HCT116 (cell line): ENCODE data around the gene CUBN. TPM values are rescaled to one million over a fixed set of nuclear protein-coding genes. Genes with fewer than 3 reads are reported as not detected.

Experiments
- ATAC-seq: fragments of 200-7000 bp; cut with Tn5 transposase; 2 replicates; pipeline ENCODE4 v1.9.1; 2020; ENCODE audit warnings: mild to moderate bottlenecking, moderate library complexity
- BruUV-seq: library from RNA; stranded (reverse); fragments of 400-500 nt; replicated peaks from 2 replicates; lab custom pipeline; 2021; lab: Mats Ljungman, UMichigan
- CTCF ChIA-PET: fragments of 300-600 bp; sonication (Branson Sonifier 250); formaldehyde crosslinking; loops from one replicate; lab custom pipeline; 2021; ENCODE audit warnings: antibody characterized with exemption; lab: Charles Lee
- POLR2A ChIA-PET: fragments of 300-600, 350-600 bp; sonication (Branson Sonifier 250); formaldehyde crosslinking; loops from one replicate; lab custom pipeline; 2021; ENCODE audit warnings: antibody characterized with exemption; lab: Charles Lee
- RAD21 ChIA-PET, 2 experiments: fragments of 300-600 bp; sonication (Branson Sonifier 250); formaldehyde crosslinking; loops; one replicate each; lab custom pipeline; 2023; ENCODE audit warnings: low total read pairs in 2 of 2; ENCODE audit not compliant: uncharacterized antibody in 2 of 2, unreplicated experiment in 2 of 2, low non-redundant PET in 1 of 2; lab: Charles Lee
- DNase-seq: peaks from one replicate; pipeline ENCODE4 v3.0.0-alpha.2; 2010; ENCODE audit warnings: low read depth, low spot score
- H2AFZ ChIP-seq: fragments of 200-600 bp; shearing (Covaris generic), sonication (generic); 2 replicates; pipeline ENCODE4 v1.6.1; 2017; ENCODE audit warnings: low read depth, mixed run types, mixed read lengths, antibody characterized with exemption, low read length; ENCODE audit not compliant: poor library complexity, severe bottlenecking
- H3K27ac ChIP-seq: 2 replicates; pipeline ENCODE4 v1.5.1; 2012; ENCODE audit warnings: low read depth, low read length
- H3K27me3 ChIP-seq: fragments of 200-600 bp; sonication (generic); 2 replicates; pipeline ENCODE4 v1.6.1; 2016; ENCODE audit warnings: mixed run types, low read length, mixed read lengths; ENCODE audit not compliant: insufficient read depth
- H3K36me3 ChIP-seq, 2 experiments: fragments of 200-500 bp in 1 of 2; fragments of 200-600 bp in 1 of 2; sonication (Bioruptor generic) in 1 of 2; sonication (generic) in 1 of 2; 2 replicates each; pipeline versions ENCODE4 v1.5.1 to v1.6.1; 2014 to 2016; ENCODE audit warnings: low read length in 2 of 2, inconsistent platforms in 1 of 2, mixed read lengths in 1 of 2, mixed run types in 1 of 2; ENCODE audit not compliant: insufficient read depth in 2 of 2, control insufficient read depth in 1 of 2
- H3K4me1 ChIP-seq, 2 experiments: fragments of 200-600 bp in 1 of 2; sonication (generic) in 1 of 2; 2 replicates each; pipeline versions ENCODE4 v1.5.1 to v1.6.1; 2012 to 2017; ENCODE audit warnings: low read length in 2 of 2, inconsistent platforms in 1 of 2, mild to moderate bottlenecking in 1 of 2, mixed read lengths in 1 of 2, mixed run types in 1 of 2, moderate library complexity in 1 of 2; ENCODE audit not compliant: insufficient read depth in 2 of 2, control insufficient read depth in 1 of 2
- H3K4me2 ChIP-seq: fragments of 200-600 bp; sonication (generic); 2 replicates; pipeline ENCODE4 v1.6.1; 2017; ENCODE audit warnings: mixed run types, low read length, mixed read lengths
- H3K4me3 ChIP-seq, 2 experiments: fragments of 200-600 bp in 1 of 2; sonication (generic) in 1 of 2; replicated peaks in 1 of 2; 2 replicates each; pipeline ENCODE4 v1.5.1; 2011 to 2016; ENCODE audit warnings: low read length in 2 of 2, control low read depth in 1 of 2, low read depth in 1 of 2, mild to moderate bottlenecking in 1 of 2, mixed read lengths in 1 of 2, mixed run types in 1 of 2
- H3K79me2 ChIP-seq: fragments of 200-600 bp; sonication (generic); 2 replicates; pipeline ENCODE4 v1.6.1; 2017; ENCODE audit warnings: mild to moderate bottlenecking, mixed run types, low read length, moderate library complexity, mixed read lengths; ENCODE audit not compliant: insufficient read depth
- H3K9ac ChIP-seq: fragments of 200-600 bp; sonication (generic); 2 replicates; pipeline ENCODE4 v1.6.1; 2016; ENCODE audit warnings: low read length, mixed read lengths
- H3K9me2 ChIP-seq: fragments of 200-600 bp; sonication (generic), shearing (Covaris generic); 2 replicates; pipeline ENCODE4 v1.6.1; 2017; ENCODE audit warnings: mixed run types, mild to moderate bottlenecking, moderate library complexity; ENCODE audit not compliant: insufficient read depth
- H3K9me3 ChIP-seq, 2 experiments: fragments of 200-500 bp in 1 of 2; fragments of 200-600 bp in 1 of 2; sonication (Bioruptor generic) in 1 of 2; sonication (generic) in 1 of 2; 2 replicates each; pipeline ENCODE4 v1.6.1; 2014 to 2017; ENCODE audit warnings: low read length in 2 of 2, mixed read lengths in 2 of 2, inconsistent platforms in 1 of 2, low read depth in 1 of 2, mild to moderate bottlenecking in 1 of 2, mixed run types in 1 of 2, moderate library complexity in 1 of 2; ENCODE audit not compliant: control insufficient read depth in 1 of 2, insufficient read depth in 1 of 2
- H4K20me1 ChIP-seq: fragments of 200-600 bp; sonication (generic), shearing (Covaris generic); 2 replicates; pipeline ENCODE4 v1.6.1; 2017; ENCODE audit warnings: mixed run types, mild to moderate bottlenecking, moderate library complexity; ENCODE audit not compliant: insufficient read depth
- ATF3 ChIP-seq: IDR thresholded peaks from 2 replicates; pipeline ENCODE4 v1.6.1; 2012
- CBX3 ChIP-seq: IDR thresholded peaks from 2 replicates; pipeline ENCODE4 v1.6.1; 2012; ENCODE audit warnings: low read depth
- CEBPB ChIP-seq: IDR thresholded peaks from 2 replicates; pipeline ENCODE4 v1.6.1; 2012; ENCODE audit warnings: low read depth
- CTCF ChIP-seq, 3 experiments: fragments of 200-600 bp in 1 of 3; sonication (generic) in 1 of 3; IDR thresholded peaks in 2 of 3; conservative IDR thresholded peaks in 1 of 3; 2 replicates each; pipeline ENCODE4 v1.5.1; 2012 to 2017; ENCODE audit warnings: low read depth in 2 of 3, low read length in 2 of 3, antibody characterized with exemption in 1 of 3, borderline replicate concordance in 1 of 3, control low read depth in 1 of 3, mild to moderate bottlenecking in 1 of 3, mixed read lengths in 1 of 3, mixed run types in 1 of 3, moderate library complexity in 1 of 3; ENCODE audit not compliant: insufficient read depth in 1 of 3
- ELF1 ChIP-seq: IDR thresholded peaks from 2 replicates; pipeline ENCODE4 v1.6.1; 2012; ENCODE audit warnings: low read depth, borderline replicate concordance
- EZH2 ChIP-seq: fragments of 200-600 bp; sonication (generic); IDR thresholded peaks from 2 replicates; pipeline ENCODE4 v1.6.1; 2017; ENCODE audit warnings: antibody characterized with exemption, mixed run types
- EZH2phosphoT487 ChIP-seq: fragments of 200-600 bp; IDR thresholded peaks from 2 replicates; pipeline ENCODE4 v1.6.1; 2018; ENCODE audit warnings: antibody characterized with exemption, borderline replicate concordance
- POLR2A ChIP-seq: IDR thresholded peaks from 2 replicates; pipeline ENCODE4 v1.7.0; 2011; ENCODE audit warnings: borderline replicate concordance; ENCODE audit not compliant: insufficient read depth, insufficient read length; ENCODE audit errors: extremely low read depth
- POLR2AphosphoS5 ChIP-seq: IDR thresholded peaks from 2 replicates; pipeline ENCODE4 v1.6.1; 2011; ENCODE audit warnings: mild to moderate bottlenecking, low read depth, low read length, moderate library complexity
- RAD21 ChIP-seq: IDR thresholded peaks from 2 replicates; pipeline ENCODE4 v1.6.1; 2012; ENCODE audit warnings: low read depth, mild to moderate bottlenecking
- REST ChIP-seq: IDR thresholded peaks from 2 replicates; pipeline ENCODE4 v1.6.1; 2012; ENCODE audit warnings: low read depth
- SIN3A ChIP-seq: IDR thresholded peaks from 2 replicates; pipeline ENCODE4 v1.6.1; 2012; ENCODE audit warnings: low read depth
- SP1 ChIP-seq: IDR thresholded peaks from 2 replicates; pipeline ENCODE4 v1.6.1; 2012; ENCODE audit warnings: low read depth
- TCF7L2 ChIP-seq: IDR thresholded peaks from 2 replicates; pipeline ENCODE4 v1.7.0; 2011; ENCODE audit warnings: borderline replicate concordance, inconsistent platforms; ENCODE audit not compliant: insufficient read depth, insufficient read length; ENCODE audit errors: extremely low read depth
- YY1 ChIP-seq: IDR thresholded peaks from 2 replicates; pipeline ENCODE4 v1.6.1; 2011; ENCODE audit warnings: low read length, low read depth, moderate library complexity, mild to moderate bottlenecking; ENCODE audit not compliant: insufficient replicate concordance; ENCODE audit errors: extremely low read depth
- ZNF274 ChIP-seq: fragments of 200-500 bp; sonication (Bioruptor generic); IDR thresholded peaks from 2 replicates; pipeline ENCODE4 v1.6.1; 2014; ENCODE audit warnings: mild to moderate bottlenecking, low read depth, low read length, inconsistent platforms
- intact Hi-C: fragments of 100-400 bp; cut with micrococcal nuclease; formaldehyde crosslinking; loops from 2 replicates; pipeline ENCODE4 v1.10.0; 2022
- total RNA-seq: library from RNA; stranded (reverse); gene quantifications from one replicate; pipeline ENCODE4 v1.2.1, GENCODE V29; 2021; ENCODE audit not compliant: unreplicated experiment
- TF ChIP-seq, protein P1 (sequence below): IDR thresholded peaks from 2 replicates; pipeline ENCODE4 v1.6.1; 2011; ENCODE audit warnings: mild to moderate bottlenecking, low read length, moderate library complexity; ENCODE audit not compliant: insufficient replicate concordance; ENCODE audit errors: extremely low read depth
- TF ChIP-seq, protein P2 (sequence below): IDR thresholded peaks from 2 replicates; pipeline ENCODE4 v1.6.1; 2012

Gene CUBN
- total RNA-seq, 1 experiment from 2014 or later = 1.2 TPM

- no TSS peak for BruUV-seq
- ChIA-PET POLR2A (no interaction called here), CTCF (interaction anchor here (1.4 kb wide), 1 partner anchor 10 kb away, joined by 5 read pairs; no protein-coding TSS in a partner anchor), RAD21 (no interaction called here)
- Histone ChIP-seq H3K36me3 (no peaks in the 10 kb centered on the region), H3K27me3 (no peaks in the 10 kb centered on the region), H3K9me3 (no peaks in the 10 kb centered on the region), H3K9ac (no peak overlapping the region), H3K4me1 (peaks cover 3 to 18% of the 10 kb centered on the region in 2 experiments; a peak in 3 of 4 replicates), H2AFZ (no peak overlapping the region), H3K4me2 (no peak overlapping the region), H3K27ac (no peak overlapping the region), H3K79me2 (peaks cover 17% of the 10 kb centered on the region; the same call in 1 of the 2 replicates), H4K20me1 (no peaks in the 10 kb centered on the region), H3K4me3 (no peak overlapping the region), H3K9me2 (no peaks in the 10 kb centered on the region)
- no peak for TF ChIP-seq POLR2A
- TF ChIP-seq ELF1 = no peak
- no peak for TF ChIP-seq TCF7L2
- TF ChIP-seq RAD21 = no peak
- TF ChIP-seq EZH2phosphoT487 = no peak
- TF ChIP-seq SP1 = no peak
- no peak for TF ChIP-seq POLR2AphosphoS5
- TF ChIP-seq, protein P1, sequence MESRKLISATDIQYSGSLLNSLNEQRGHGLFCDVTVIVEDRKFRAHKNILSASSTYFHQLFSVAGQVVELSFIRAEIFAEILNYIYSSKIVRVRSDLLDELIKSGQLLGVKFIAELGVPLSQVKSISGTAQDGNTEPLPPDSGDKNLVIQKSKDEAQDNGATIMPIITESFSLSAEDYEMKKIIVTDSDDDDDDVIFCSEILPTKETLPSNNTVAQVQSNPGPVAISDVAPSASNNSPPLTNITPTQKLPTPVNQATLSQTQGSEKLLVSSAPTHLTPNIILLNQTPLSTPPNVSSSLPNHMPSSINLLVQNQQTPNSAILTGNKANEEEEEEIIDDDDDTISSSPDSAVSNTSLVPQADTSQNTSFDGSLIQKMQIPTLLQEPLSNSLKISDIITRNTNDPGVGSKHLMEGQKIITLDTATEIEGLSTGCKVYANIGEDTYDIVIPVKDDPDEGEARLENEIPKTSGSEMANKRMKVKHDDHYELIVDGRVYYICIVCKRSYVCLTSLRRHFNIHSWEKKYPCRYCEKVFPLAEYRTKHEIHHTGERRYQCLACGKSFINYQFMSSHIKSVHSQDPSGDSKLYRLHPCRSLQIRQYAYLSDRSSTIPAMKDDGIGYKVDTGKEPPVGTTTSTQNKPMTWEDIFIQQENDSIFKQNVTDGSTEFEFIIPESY = no peak
- TF ChIP-seq, protein P2, sequence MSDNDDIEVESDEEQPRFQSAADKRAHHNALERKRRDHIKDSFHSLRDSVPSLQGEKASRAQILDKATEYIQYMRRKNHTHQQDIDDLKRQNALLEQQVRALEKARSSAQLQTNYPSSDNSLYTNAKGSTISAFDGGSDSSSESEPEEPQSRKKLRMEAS = no peak
- TF ChIP-seq CEBPB = no peak
- no peak for TF ChIP-seq ATF3
- no peak for TF ChIP-seq CBX3
- TF ChIP-seq EZH2 = no peak
- TF ChIP-seq SIN3A = no peak
- TF ChIP-seq REST = no peak
- no peak for TF ChIP-seq ZNF274
- TF ChIP-seq CTCF (IDR thresholded peaks at IDR 0.05 in 2 of 3, conservative IDR thresholded peaks at IDR 0.05 in 1 of 3; ENCODE audit: borderline replicate concordance in 1 of 3, insufficient read depth in 1 of 3, low read depth in 2 of 3, low read length in 2 of 3) = no peak
- no peak for TF ChIP-seq YY1
- no peak for DNase-seq
- intact Hi-C loops = no loop called here
- no peak for ATAC-seq
Observed at GRCh38 chr10:16814012-16814411, 315.6 kb downstream of the CUBN start.
